Measurements from ENCODE around the gene HIPK4. TPM values are rescaled to one million over a fixed set of nuclear protein-coding genes. Genes with fewer than 3 reads are reported as not detected.

Gene HIPK4
- total RNA-seq, 1 experiment from 2014 or later, result 0.74 TPM

DNA sequence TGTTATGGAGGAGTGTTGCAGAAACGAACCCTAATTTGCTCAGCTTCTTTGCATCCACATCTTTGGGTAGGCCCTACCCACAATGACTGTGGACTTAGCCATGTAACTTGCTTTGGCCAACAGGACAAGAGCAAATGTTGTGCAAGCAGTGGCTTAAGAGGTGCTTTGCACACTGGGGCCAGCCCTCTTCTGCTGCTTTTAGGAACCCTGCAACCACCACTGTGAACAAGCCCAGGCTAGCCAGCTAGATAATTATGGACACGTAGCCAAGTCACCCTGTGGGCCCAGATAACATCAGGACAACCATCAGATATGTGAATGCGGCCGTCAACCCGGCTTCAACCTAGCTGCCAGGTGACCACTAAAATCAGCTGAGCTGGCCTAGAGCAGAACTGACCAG, 58.9 kb downstream of the HIPK4 start:
- H3K27me3 ChIP-seq (ENCODE audit: insufficient read depth, low read length), result no peaks in the 10 kb centered on the region
- H3K9ac ChIP-seq (ENCODE audit: low read length), result no peak overlapping the region
- no peaks in the 10 kb centered on the region for H3K4me1 ChIP-seq (ENCODE audit: control insufficient read depth in 1 of 2, insufficient read depth in 2 of 2, low read length in 2 of 2)
- no peak overlapping the region for H3K4me2 ChIP-seq (ENCODE audit: low read length)
- ChIA-PET CTCF (no interaction called here), POLR2A (interaction anchor here (1.1 kb wide), 1 partner anchor 12 kb away, joined by 3 read pairs; no protein-coding TSS in a partner anchor), RAD21 (ENCODE audit: low non-redundant PET in 1 of 2, low total read pairs in 2 of 2, uncharacterized antibody in 2 of 2, unreplicated experiment in 2 of 2) (no interaction called here)
- no TSS peak for BruUV-seq (replicated peaks)
- DNase-seq (ENCODE audit: low read depth, low spot score), result no peak
- TF ChIP-seq, protein P1, sequence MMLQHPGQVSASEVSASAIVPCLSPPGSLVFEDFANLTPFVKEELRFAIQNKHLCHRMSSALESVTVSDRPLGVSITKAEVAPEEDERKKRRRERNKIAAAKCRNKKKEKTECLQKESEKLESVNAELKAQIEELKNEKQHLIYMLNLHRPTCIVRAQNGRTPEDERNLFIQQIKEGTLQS (IDR thresholded peaks at IDR 0.05), result no peak
- no peak for TF ChIP-seq EZH2phosphoT487 (IDR thresholded peaks at IDR 0.05; ENCODE audit: borderline replicate concordance)
- no peak for TF ChIP-seq JUND (IDR thresholded peaks at IDR 0.05)
- H3K4me3 ChIP-seq (replicated peaks in 1 of 2; ENCODE audit: low read depth in 1 of 2, low read length in 2 of 2), result no peak overlapping the region
- ATAC-seq, result no peak
- intact Hi-C loops (cut with micrococcal nuclease), result no loop called here
- no peaks in the 10 kb centered on the region for H4K20me1 ChIP-seq (ENCODE audit: insufficient read depth)
- H2AFZ ChIP-seq (ENCODE audit: low read depth, low read length, poor library complexity, severe bottlenecking), result no peak overlapping the region
- no peaks in the 10 kb centered on the region for H3K9me2 ChIP-seq (ENCODE audit: insufficient read depth)
- H3K9me3 ChIP-seq (ENCODE audit: control insufficient read depth in 1 of 2, insufficient read depth in 1 of 2, low read depth in 1 of 2, low read length in 2 of 2), result no peaks in the 10 kb centered on the region
- peaks cover 20 to 37% of the 10 kb centered on the region in 2 experiments for H3K36me3 ChIP-seq (ENCODE audit: control insufficient read depth in 1 of 2, insufficient read depth in 2 of 2, low read length in 2 of 2)
- no peaks in the 10 kb centered on the region; the same call in 1 of the 2 replicates for H3K79me2 ChIP-seq (ENCODE audit: insufficient read depth, low read length)
- H3K27ac ChIP-seq (ENCODE audit: low read depth, low read length), result no peak overlapping the region

Small RNA genes within 50 kb of the gene (microRNA-seq; reads per million reads assigned to microRNA genes)
- gene MIR6796 (ENCODE audit: borderline number of aligned reads), result not detected

Other genes with a start within 250 kb of the HIPK4 start
- 17.3 TPM for gene MAP3K10, start 198.8 kb downstream of the HIPK4 start, total RNA-seq (2021; ENCODE audit: unreplicated experiment)
- 1.7 TPM for gene TTC9B, start 171.8 kb downstream of the HIPK4 start, total RNA-seq (2021; ENCODE audit: unreplicated experiment)
- 9.8 TPM for gene CCNP, start 163.5 kb downstream of the HIPK4 start, total RNA-seq (2021; ENCODE audit: unreplicated experiment)
- 141 TPM for gene AKT2, start 104.8 kb downstream of the HIPK4 start, total RNA-seq (2021; ENCODE audit: unreplicated experiment)
- gene C19orf47, start 41.8 kb downstream of the HIPK4 start, total RNA-seq (2021; ENCODE audit: unreplicated experiment), result 18.0 TPM
- gene PLD3, start 41.5 kb downstream of the HIPK4 start, total RNA-seq (2021; ENCODE audit: unreplicated experiment), result 123 TPM
- gene PRX, start 23.2 kb upstream of the HIPK4 start, total RNA-seq (2021; ENCODE audit: unreplicated experiment), result 4.8 TPM
- gene SERTAD1, start 35.8 kb upstream of the HIPK4 start, total RNA-seq (2021; ENCODE audit: unreplicated experiment), result 30.3 TPM
- 32.4 TPM for gene SERTAD3, start 54.2 kb upstream of the HIPK4 start, total RNA-seq (2021; ENCODE audit: unreplicated experiment)
- gene BLVRB, start 75.6 kb upstream of the HIPK4 start, total RNA-seq (2021; ENCODE audit: unreplicated experiment), result 113 TPM
- gene SPTBN4, start 76.8 kb upstream of the HIPK4 start, total RNA-seq (2021; ENCODE audit: unreplicated experiment), result 4.6 TPM
- gene SHKBP1, start 186.7 kb upstream of the HIPK4 start, total RNA-seq (2021; ENCODE audit: unreplicated experiment), result 97.4 TPM
- 310 TPM for gene LTBP4, start 211.2 kb upstream of the HIPK4 start, total RNA-seq (2021; ENCODE audit: unreplicated experiment)

All from HCT116 (cell line).